Measurements from ENCODE around the gene BEST4. TPM values are rescaled to one million over a fixed set of nuclear protein-coding genes. Genes with fewer than 3 reads are reported as not detected.
"Not testable (repeated sequence)": the region's sequence is repeated elsewhere in the genome, so short reads cannot be mapped to it uniquely, and the experiment has no call there.

The BEST4 gene
- polyA plus RNA-seq, 10 donors: 0.09 to 0.56 (median 0.34) TPM

DNA sequence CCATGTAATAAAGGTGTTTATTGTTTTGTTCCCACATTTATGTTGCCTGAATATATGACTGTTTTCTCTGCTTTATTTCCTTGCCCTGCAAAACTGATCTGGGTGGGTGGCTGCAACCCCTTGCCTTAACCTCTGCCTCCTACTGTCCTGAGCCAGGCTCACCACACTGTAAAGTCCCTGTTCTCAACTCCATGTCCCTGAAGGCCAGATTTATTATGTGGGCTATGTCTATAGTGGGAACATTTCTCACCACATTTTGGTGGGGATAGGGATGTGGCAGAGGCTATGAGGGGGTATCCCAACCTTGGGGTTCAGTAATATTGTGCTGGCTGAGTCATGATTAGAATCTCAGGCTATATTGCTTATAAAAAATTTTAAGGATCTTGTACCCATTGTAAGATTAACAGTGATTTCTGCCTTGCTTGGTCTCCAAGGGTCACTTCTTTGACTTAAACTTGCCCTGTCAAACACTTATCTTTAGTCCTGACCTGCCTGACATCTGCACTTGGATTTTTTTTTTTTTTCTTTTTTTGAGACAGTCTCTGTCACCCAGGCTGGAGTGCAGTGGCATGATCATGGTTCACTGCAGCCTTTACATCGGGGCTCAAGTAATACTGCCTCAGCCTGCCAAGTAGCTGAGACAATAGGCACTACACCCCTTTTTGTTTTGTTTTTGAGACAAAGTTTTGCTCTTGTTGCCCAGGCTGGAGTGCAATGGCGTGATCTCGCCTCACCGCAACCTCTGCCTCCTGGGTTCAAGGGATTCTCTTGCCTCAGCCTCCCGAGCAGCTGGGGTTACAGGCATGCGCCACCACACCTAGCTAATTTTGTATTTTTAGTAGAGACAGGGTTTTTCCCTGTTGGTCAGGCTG, 9.0 kb downstream of the BEST4 start:
- no peak for DNase-seq

DNA sequence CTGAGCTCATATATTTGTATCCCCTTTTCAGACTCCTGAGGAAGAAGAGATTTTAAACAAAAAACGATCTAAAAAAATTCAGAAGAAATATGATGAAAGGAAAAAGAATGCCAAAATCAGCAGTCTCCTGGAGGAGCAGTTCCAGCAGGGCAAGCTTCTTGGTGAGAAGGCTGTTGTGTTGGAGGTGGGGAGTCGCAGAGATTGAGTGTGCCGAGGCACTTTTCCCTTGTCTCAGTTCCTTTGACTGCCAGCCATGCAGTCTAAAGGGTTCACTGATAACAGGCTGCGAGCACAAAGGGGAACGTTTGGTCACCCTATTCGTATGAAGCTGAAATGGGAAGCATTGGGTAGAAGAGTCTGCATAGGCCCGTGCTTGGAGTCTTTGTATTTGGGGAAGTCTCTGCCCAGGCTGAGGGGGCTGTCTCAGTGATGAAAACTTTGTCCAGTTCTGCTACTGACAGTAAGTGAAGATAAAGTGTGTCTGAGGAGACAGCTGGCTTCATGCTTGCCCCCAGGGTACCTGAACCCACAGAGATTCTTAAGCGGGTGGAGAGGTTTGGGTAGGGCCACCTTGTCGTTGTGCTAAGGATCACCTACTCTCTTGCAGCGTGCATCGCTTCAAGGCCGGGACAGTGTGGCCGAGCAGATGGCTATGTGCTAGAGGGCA, 9.9 kb downstream of the BEST4 start:
- no peak for DNase-seq

GRCh38 chr1:44777547-44777946, 10.4 kb downstream of the BEST4 start:
- no peak for DNase-seq

GRCh38 chr1:44776730-44777068, 11.3 kb downstream of the BEST4 start:
- DNase-seq: no peak

- peak in 1 of 3 donors; percentile 36 for DNase-seq
Measured at GRCh38 chr1:44775930-44776729, 11.8 kb downstream of the BEST4 start.

GRCh38 chr1:44775078-44775929, 12.7 kb downstream of the BEST4 start, which contains the start of gene RPS8:
Gene RPS8 (plus strand): TSS chr1:44775540. CDS start chr1:44775597, 57 bp downstream.
- peak; percentile 96 to 99 (median 97) for DNase-seq

DNA sequence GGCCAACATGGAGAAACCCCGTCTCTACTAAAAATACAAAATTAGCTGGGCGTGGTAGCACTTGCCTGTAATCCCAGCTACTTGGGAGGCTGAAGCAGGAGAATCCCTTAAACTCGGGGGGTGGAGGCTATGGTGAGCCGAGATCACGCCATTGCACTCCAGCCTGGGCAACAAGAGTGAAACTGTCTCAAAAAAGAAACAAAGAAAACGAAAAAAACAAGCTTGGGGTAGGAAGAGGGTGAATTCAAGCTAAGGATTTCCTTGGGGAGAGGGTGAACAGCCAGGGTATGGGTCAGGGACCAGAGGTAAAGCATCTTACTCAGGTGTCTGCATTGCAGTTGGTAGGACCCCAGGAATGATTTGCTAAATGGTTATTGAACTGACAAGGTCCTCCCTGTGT, 21.5 kb downstream of the BEST4 start:
- DNase-seq: not testable (repeated sequence)

- DNase-seq: no peak
Measured at GRCh38 chr1:44760876-44761275, 27.1 kb downstream of the BEST4 start.

- no peak for DNase-seq
Measured at GRCh38 chr1:44759077-44759476, 28.9 kb downstream of the BEST4 start.

DNA sequence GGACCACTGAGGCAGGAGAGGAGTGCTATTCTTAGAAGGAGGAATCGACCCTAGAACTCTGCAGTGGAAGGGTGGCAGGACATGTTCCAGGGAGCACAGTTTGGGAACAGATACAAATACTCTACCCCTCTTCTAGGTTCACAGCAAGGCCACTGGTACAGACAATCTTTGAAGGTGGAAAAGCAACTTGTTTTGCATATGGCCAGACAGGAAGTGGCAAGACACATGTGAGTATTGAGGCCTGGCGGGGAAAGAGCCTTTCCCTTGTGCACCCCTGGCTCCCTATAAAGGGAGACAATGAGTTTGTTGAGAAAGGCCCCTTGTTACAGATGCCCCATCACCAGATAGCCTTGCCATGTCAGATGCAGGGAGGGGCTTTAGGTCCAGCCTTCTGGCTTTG, 30.6 kb downstream of the BEST4 start:
- DNase-seq: no peak

DNA sequence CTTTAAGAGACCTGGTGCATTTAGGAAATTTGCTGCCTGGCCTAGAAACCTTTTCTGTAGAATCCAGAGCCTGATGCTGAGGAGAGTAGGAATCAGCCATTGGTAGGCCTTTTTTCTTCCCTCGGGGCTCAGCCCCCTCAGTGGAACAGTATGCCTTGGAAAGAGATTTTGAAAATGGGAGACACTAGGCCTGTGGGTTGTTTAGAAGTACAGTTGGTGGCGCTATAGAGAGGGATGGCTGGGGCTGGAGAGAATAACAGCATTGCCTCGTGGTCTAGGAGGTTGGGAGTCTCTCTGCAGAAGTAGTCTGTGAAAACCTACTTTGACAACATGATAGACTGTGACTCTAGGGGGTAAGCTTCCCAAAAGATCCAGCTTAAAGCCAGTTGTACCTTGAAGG, 40.1 kb downstream of the BEST4 start:
- DNase-seq: no peak

- DNase-seq: no peak
Measured at GRCh38 chr1:44743211-44743610, 44.8 kb downstream of the BEST4 start.

GRCh38 chr1:44740179-44740617, 47.8 kb downstream of the BEST4 start:
- DNase-seq: peak in 1 of 3 donors; percentile 38

GRCh38 chr1:44739307-44740178, 48.4 kb downstream of the BEST4 start, which contains the start of gene KIF2C:
Gene KIF2C (plus strand): TSS chr1:44739837. CDS start chr1:44739933, 96 bp downstream.
- DNase-seq: peak; percentile 98 to 99 (median 98)

GRCh38 chr1:44738953-44739306, 49.0 kb downstream of the BEST4 start:
- not testable (repeated sequence) for DNase-seq

DNA sequence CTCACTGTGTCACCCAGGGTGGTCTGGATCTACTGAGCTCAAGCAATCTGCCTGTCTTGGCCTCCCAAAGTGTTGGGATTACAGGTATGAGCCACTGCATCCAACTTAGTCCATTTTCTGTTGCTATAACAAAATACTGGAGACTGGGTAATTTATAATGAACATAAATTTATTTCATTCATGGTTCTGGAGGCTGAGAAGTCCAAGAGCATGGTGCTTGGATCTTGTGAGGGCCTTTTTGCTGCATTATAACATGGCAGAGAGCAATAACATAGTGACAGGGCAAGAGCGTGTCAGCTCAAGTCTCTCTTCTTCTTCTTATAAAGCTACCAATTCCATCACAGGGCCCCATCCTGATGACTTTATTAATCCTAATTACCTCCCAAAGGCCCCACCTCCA, 52.0 kb downstream of the BEST4 start:
- DNase-seq: no peak

GRCh38 chr1:44733784-44734183, 54.2 kb downstream of the BEST4 start:
- DNase-seq: no peak

All from muscle of back (tissue), 11 donors.